HCEC 1CT (cell line): ENCODE results near the gene BFSP1.

ENCODE experiments used
- DNase-seq: peaks from one replicate; pipeline ENCODE4 v3.0.0-alpha.2; 2017

Gene BFSP1

GRCh38 chr20:17530716-17531664, at the start of gene BFSP1:
Gene BFSP1, minus strand, starts transcription at chr20:17531379. Its CDS starts 50 bp downstream, at chr20:17531329.
- peak; percentile 40 for DNase-seq

- no peak for DNase-seq
These were observed 49.7 kb upstream of the BFSP1 start for GRCh38 chr20:17580895-17581294.

- peak; percentile 47 for DNase-seq
These were observed 48.3 kb upstream of the BFSP1 start for GRCh38 chr20:17579369-17580039.

GRCh38 chr20:17576215-17576614, 45.0 kb upstream of the BFSP1 start:
- DNase-seq, result no peak

- no peak for DNase-seq
These were observed 42.3 kb upstream of the BFSP1 start for GRCh38 chr20:17573463-17573862.

GRCh38 chr20:17572034-17572638, 41.0 kb upstream of the BFSP1 start:
- DNase-seq, result no peak

- peak; percentile 22 for DNase-seq
These were observed 40.0 kb upstream of the BFSP1 start for GRCh38 chr20:17571153-17571527.

GRCh38 chr20:17570347-17571152, 39.4 kb upstream of the BFSP1 start:
- peak; percentile 51 for DNase-seq

GRCh38 chr20:17569616-17570346, 38.6 kb upstream of the BFSP1 start, which contains the start of gene DSTN:
Gene DSTN, plus strand, starts transcription at chr20:17570075. Its CDS starts 134 bp downstream, at chr20:17570209.
- peak; percentile 92 for DNase-seq

GRCh38 chr20:17568972-17569521, 37.9 kb upstream of the BFSP1 start:
- DNase-seq, result peak; percentile 99

- DNase-seq, result no peak
These were observed 37.0 kb upstream of the BFSP1 start for GRCh38 chr20:17568045-17568788.

GRCh38 chr20:17566345-17566744, 35.2 kb upstream of the BFSP1 start:
- no peak for DNase-seq

- peak; percentile 55 for DNase-seq
These were observed 34.1 kb upstream of the BFSP1 start for GRCh38 chr20:17565169-17565845.

GRCh38 chr20:17562804-17563305, 31.7 kb upstream of the BFSP1 start:
- DNase-seq, result peak; percentile 47

- DNase-seq, result no peak
These were observed 29.3 kb upstream of the BFSP1 start for GRCh38 chr20:17560344-17561074.

- DNase-seq, result no peak
These were observed 28.2 kb upstream of the BFSP1 start for GRCh38 chr20:17559338-17559737.

GRCh38 chr20:17558941-17559304, 27.7 kb upstream of the BFSP1 start:
- DNase-seq, result no peak

- DNase-seq, result peak; percentile 93
These were observed 27.2 kb upstream of the BFSP1 start for GRCh38 chr20:17558154-17558940.

GRCh38 chr20:17557675-17558006, 26.5 kb upstream of the BFSP1 start:
- DNase-seq, result peak; percentile 91
